Measurements from ENCODE around the gene DNAH1.

DNAH1 gene

DNA sequence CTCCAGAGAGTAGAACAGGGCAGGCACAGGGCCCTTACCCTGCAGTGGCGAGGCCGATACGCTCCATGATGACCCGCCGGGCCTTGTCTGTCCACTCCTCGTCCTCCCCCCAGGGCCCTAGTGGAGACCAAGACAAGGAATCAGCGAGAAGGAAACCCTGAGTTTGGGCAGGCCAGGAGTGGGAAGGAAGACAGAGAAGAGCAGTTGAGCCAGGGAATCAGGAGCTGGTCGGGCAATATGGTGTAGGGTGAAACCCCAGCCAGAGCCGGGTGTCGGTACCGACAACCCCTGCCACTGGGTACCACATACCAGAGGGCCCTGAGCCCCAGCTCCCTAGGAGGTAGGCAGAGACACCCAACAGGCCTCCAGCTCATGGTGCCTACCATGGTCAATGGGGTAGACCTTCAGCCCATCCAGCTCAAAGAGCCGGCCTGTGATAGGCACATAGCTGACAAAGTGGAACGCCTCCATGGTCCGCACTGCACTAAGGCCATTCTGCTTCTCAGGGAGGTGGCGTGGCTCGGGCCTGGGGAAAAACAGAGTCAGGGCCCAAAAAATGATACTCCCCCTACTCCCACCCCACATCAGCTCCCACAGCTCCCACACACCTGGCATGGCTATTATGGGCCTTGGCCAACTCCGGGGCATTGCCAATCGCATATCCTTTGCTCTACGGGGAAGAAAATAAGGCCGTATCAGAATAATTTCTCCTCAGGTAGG, 90.8 kb downstream of the DNAH1 start:
- no peak for DNase-seq

DNA sequence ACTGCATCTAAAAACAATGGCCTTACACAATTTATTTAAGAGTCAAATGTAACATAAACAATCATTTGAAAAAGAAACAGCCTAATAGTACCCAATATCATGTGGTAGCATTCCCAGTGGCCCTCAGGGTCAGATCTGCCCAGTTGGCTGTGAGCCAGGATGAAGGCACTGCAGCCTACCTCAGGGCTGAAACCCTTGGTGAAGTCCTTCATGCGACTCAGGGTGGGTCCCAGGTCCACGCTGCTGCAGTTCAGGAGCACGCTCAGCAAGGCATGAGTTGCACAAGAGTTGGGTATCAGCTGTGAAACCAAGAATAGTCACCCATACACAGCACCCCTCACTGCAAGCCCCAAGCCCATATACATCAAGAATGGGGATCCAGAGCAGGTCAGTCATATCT, 91.7 kb downstream of the DNAH1 start:
- no peak for DNase-seq

DNA sequence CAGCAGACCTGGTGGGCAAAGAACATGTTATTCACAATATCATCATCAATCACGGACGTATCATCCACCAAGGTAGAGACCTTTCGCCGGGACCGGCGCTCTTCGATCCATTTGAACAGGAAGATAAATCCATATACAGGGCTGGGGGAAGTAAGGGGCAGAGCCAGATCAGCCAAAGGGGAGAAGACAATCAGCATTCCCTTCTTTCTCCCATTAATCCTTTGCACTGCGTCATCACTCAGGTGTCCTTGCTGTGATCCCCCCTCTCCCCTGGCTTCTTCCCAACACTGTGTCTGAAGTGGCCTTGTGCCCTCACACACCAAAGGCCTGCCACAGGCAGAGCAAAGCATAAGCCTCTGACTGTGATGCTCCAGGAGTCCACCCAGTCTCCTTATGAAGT, 92.3 kb downstream of the DNAH1 start:
- DNase-seq = no peak

GRCh38 chr3:52415800-52416199, 99.7 kb downstream of the DNAH1 start:
- no peak for DNase-seq

GRCh38 chr3:52420388-52420787, 104.3 kb downstream of the DNAH1 start:
- no peak for DNase-seq

- no peak for DNase-seq
Observed at GRCh38 chr3:52422669-52423068, 106.5 kb downstream of the DNAH1 start.

- DNase-seq = no peak
Observed at GRCh38 chr3:52423173-52423572, 107.1 kb downstream of the DNAH1 start.

GRCh38 chr3:52428151-52429005, 112.3 kb downstream of the DNAH1 start:
- peak; percentile 80 for DNase-seq

- no peak for DNase-seq
Observed at GRCh38 chr3:52429031-52429430, 112.9 kb downstream of the DNAH1 start.

- no peak for DNase-seq
Observed at GRCh38 chr3:52429779-52430415, 113.8 kb downstream of the DNAH1 start.

- no peak for DNase-seq
Observed at GRCh38 chr3:52430416-52430810, 114.3 kb downstream of the DNAH1 start.

DNA sequence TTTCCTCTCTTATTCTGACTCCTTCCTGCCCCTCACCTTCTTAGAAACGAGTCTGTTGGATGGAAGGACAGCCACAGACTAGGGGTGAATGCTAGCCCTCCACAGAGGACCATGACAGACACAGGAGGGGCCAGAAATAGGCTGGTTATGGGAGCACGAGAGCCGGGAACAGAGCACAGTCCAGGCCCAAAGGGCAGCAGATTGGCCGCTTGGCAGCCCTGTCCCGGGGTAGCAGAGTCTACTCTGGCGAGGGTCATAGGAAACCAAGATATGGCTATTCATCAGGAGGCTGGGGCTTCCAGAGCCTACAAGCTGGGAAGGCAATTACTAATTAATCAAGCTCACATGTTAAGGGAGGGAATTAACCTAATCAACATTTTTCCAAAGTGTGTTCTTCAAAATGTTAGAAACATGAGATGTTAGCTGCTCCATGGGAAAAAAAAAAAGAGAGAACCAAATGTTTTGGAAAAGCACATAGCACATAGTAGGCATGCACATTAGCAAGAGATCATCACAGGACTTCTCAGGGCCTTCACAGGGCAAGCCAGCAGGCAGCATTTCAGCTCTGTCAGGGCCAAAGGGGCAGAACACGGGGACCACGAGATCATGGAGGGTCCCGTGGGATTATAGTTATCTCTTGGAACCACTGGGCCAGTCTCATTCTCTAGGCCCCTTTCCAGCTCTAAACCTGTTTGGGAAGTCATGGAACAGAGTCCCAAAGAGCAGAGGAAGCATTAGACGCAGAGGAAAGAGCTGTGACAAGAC, 115.5 kb downstream of the DNAH1 start:
- DNase-seq = no peak

DNA sequence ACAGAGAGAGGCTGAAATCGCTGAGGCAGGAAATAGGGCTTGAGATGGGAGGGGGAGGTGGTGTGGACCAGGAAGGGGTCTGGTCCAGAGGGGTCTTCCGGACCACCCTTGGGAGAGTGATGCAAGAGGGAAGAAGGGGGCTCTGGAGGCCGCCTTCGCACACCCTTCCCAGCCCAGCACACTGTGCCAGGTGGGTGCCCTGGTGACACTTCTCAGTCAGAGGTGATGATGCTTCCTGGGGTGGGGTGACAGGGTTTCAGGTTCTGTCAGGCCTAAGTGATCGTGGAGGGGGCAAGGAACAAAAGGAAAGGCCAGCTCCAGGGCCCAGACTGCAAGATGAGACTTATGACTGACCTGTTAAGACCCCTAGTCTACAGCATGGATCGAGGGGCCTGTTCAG, 116.1 kb downstream of the DNAH1 start:
- DNase-seq = no peak

DNA sequence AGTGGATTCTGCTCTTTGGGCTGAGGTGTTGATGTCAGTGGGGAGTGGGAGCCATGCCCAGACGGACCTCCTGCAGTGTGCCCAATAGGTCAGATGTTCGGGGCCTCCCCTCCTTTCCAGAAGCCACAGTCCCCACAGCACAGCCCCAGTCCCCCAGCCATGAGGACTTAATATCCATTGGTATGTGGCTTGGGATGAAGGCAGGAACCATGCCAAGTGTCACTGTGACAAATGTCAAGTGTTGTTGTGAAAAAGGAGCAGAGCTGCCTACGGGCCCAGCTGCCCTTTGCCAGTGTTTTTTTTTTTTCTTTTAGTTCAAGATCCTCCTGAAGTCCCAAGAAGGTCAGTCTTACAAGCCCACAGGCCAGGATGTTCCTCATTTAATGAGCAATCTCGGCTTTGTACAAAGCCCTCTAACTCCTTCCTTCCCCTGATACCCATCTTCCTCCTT, 116.6 kb downstream of the DNAH1 start:
- DNase-seq = no peak

- DNase-seq = no peak
Observed at GRCh38 chr3:52433328-52433995, 117.3 kb downstream of the DNAH1 start.

DNA sequence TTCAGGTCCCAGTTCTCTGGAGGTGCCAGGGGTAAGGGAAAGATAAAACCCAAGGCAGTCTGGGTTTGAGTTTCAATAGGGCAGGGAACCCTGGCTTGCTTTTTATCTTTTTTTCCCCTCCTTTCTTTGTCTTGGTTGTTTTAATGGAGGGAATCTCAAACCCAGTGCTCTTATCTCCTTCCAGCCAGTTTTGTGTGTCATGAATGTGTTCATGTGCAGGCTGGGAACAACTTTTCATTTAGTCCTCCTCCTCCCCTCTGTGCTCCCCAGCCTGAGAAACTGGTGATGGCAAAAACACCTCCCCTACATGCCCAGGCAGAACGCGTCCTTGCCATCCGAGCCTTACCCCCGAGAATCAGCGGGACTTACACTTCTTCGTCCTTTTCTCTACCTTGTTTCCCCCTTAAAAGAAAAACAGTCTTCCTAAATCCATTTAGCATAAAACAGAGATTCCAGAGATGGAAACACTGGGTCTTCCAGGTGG, 117.9 kb downstream of the DNAH1 start:
- DNase-seq = peak; percentile 48

GRCh38 chr3:52434491-52435115, 118.5 kb downstream of the DNAH1 start:
- DNase-seq = no peak

DNA sequence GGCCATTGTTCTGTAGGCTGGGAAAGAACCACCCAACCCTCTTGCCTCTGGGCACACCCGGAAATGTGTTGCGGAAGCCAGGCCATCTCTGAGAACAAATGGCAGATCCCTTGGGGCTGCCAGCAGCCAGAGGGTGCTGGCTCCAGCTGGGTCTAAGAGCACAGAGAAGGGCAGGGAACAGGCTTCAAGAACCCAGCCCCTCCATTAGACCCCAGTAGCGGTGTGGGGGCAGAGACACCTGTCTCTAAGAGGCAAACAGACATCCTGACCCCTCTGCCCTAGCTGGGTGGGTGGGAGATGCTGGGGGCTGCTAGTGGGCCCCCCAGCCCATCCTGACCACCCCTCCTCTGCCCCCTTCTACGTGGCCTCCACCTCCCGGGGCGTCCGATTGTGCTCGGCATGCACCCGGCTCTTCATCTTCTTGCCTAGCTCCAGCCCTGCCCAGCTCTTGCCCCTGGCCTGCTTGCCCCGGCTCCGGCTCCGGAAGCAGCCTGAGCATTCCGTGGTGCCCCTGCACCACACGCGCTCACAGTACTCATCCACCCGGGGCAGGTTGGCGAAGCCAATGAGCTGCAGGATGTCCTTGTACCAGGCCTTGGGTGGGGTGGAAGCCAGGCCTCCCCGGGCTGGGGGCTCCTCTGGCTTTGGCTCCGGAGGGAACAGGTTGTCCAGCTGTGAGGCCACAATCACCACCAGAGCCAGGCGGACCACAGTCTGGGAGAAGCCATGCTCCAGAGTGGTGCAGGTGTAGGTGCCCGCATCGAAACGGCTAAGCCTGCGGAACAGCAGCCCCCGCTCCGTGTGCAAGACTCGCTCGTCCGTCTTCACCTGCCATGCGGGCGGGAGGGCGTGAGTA, 119.4 kb downstream of the DNAH1 start:
- DNase-seq = no peak

- no peak for DNase-seq
Observed at GRCh38 chr3:52436500-52437149, 120.5 kb downstream of the DNAH1 start.

Measured in hematopoietic multipotent progenitor cell treated with erythropoietin and hydrocortisone succinate and interleukin-3 and kit ligand, for 4 days (in vitro differentiated cells).